ENCODE measurements around the gene GOT2. TPM values are rescaled to one million over a fixed set of nuclear protein-coding genes. Genes with fewer than 3 reads are reported as not detected.

GOT2 gene
- total RNA-seq, 3 donors from 2014 or later (not counting 1 experiment from before 2014, with no cell fraction given), result 21.1 to 32.5 (median 32.0) TPM

GRCh38 chr16:58732545-58733247, 1.4 kb downstream of the GOT2 start:
- 62% methylated on average over 8 of the region's 9 CpGs for WGBS (ENCODE audit: insufficient coverage)
- Mint-ChIP-seq H3K4me1 (peaks cover 33 to 44% of the 10 kb centered on the region in 2 donors), H3K36me3 (no peaks in the 10 kb centered on the region), H3K27me3 (ENCODE audit: low read depth in 2 of 2) (no peaks in the 10 kb centered on the region), H3K9me3 (no peaks in the 10 kb centered on the region), H3K4me3 (peak overlapping the region; percentile 91), H3K27ac (peak overlapping the region; percentile 80 to 97)
- ATAC-seq, result no peak
- no peak overlapping the region for H3K27ac ChIP-seq (ENCODE audit: low read length)
- no peaks in the 10 kb centered on the region for H3K36me3 ChIP-seq (ENCODE audit: control insufficient read depth, insufficient read depth, low read length)
- H3K4me1 ChIP-seq (ENCODE audit: control insufficient read depth, insufficient read depth, low read length), result peaks cover 15% of the 10 kb centered on the region
- no peak for TF ChIP-seq CTCF (IDR thresholded peaks at IDR 0.05)
- intact Hi-C loops (cut with micrococcal nuclease), result no loop called here
- peak in 1 of 2 donors; percentile 7 for DNase-seq
- no peak overlapping the region for H3K4me3 ChIP-seq (ENCODE audit: low read length)
- no peaks in the 10 kb centered on the region for H3K9me3 ChIP-seq (ENCODE audit: control insufficient read depth, insufficient read depth, low read length)
- no peaks in the 10 kb centered on the region for H3K27me3 ChIP-seq (ENCODE audit: control insufficient read depth, insufficient read depth, low read length)

GRCh38 chr16:58730724-58731370, 3.3 kb downstream of the GOT2 start:
- H3K36me3 Mint-ChIP-seq, result no peaks in the 10 kb centered on the region
- Histone ChIP-seq H3K27ac (ENCODE audit: low read length) (no peak overlapping the region), H3K4me3 (ENCODE audit: low read length) (no peak overlapping the region), H3K4me1 (ENCODE audit: control insufficient read depth, insufficient read depth, low read length) (peaks cover 15% of the 10 kb centered on the region), H3K9me3 (ENCODE audit: control insufficient read depth, insufficient read depth, low read length) (no peaks in the 10 kb centered on the region), H3K36me3 (ENCODE audit: control insufficient read depth, insufficient read depth, low read length) (no peaks in the 10 kb centered on the region), H3K27me3 (ENCODE audit: control insufficient read depth, insufficient read depth, low read length) (no peaks in the 10 kb centered on the region)
- 81% methylated on average over 11 of the region's 11 CpGs for WGBS (ENCODE audit: insufficient coverage)
- peaks cover 35 to 49% of the 10 kb centered on the region in 2 donors for H3K4me1 Mint-ChIP-seq
- no peaks in the 10 kb centered on the region for H3K27me3 Mint-ChIP-seq (ENCODE audit: low read depth in 2 of 2)
- no peak overlapping the region for H3K4me3 Mint-ChIP-seq
- ATAC-seq (no peak), DNase-seq (no peak)
- no peaks in the 10 kb centered on the region for H3K9me3 Mint-ChIP-seq
- intact Hi-C loops (cut with micrococcal nuclease), result no loop called here
- no peak for TF ChIP-seq CTCF (IDR thresholded peaks at IDR 0.05)
- H3K27ac Mint-ChIP-seq, result no peak overlapping the region

DNA sequence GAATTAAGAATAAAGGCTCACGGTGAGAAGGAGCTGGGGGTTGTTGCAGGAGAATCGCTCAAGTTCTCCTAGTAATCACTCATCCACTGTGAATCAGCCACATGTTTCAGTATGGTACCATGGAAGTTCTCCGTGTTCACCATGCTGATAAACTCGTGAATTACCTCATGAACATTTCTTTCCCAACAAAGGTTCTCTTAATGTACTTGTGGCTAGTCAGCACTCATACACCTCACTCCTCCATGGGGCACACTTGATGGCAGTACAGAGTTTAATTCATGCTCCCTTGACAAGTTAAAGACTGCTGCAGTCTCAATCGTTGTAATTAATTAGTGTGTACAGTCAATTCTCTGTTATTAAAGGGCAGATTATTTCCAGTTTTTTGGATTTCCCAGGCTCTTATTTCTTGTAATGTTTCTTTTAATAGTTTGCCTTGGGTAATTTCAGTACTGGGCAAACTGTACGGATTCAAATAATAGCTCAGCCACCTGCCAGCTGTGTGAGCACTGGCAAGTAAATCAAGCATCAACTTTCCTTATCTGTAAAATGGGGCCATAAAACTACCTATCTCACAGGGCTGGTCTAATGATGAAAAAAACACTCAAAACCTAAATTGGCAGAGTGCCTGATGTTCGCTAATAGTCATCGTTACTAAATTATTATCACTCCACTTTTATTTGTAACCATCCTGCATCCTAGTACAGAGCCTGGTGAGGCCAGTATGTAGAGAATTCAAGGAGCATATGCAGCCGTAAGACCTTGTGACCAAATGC, 6.1 kb downstream of the GOT2 start:
- no peak overlapping the region for H3K4me3 Mint-ChIP-seq
- Histone ChIP-seq H3K9me3 (ENCODE audit: control insufficient read depth, insufficient read depth, low read length) (no peaks in the 10 kb centered on the region), H3K4me3 (ENCODE audit: low read length) (no peak overlapping the region), H3K27me3 (ENCODE audit: control insufficient read depth, insufficient read depth, low read length) (no peaks in the 10 kb centered on the region), H3K36me3 (ENCODE audit: control insufficient read depth, insufficient read depth, low read length) (peaks cover 7% of the 10 kb centered on the region), H3K4me1 (ENCODE audit: control insufficient read depth, insufficient read depth, low read length) (peaks cover 4% of the 10 kb centered on the region), H3K27ac (ENCODE audit: low read length) (no peak overlapping the region)
- no peak for DNase-seq
- H3K4me1 Mint-ChIP-seq, result peaks cover 26 to 29% of the 10 kb centered on the region in 2 donors
- intact Hi-C loops (cut with micrococcal nuclease), result no loop called here
- WGBS (ENCODE audit: insufficient coverage), result 94% methylated on average over 8 of the region's 9 CpGs
- no peaks in the 10 kb centered on the region for H3K27me3 Mint-ChIP-seq (ENCODE audit: low read depth in 2 of 2)
- H3K36me3 Mint-ChIP-seq, result no peaks in the 10 kb centered on the region
- no peak overlapping the region for H3K27ac Mint-ChIP-seq
- ATAC-seq, result no peak
- TF ChIP-seq CTCF (IDR thresholded peaks at IDR 0.05), result no peak
- no peaks in the 10 kb centered on the region for H3K9me3 Mint-ChIP-seq

Data from natural killer cell (primary cell).